ENCODE data around the gene RINL. TPM values are rescaled to one million over a fixed set of nuclear protein-coding genes. Genes with fewer than 3 reads are reported as not detected.
A peak's percentile ranks its signal among the peaks of the same experiment; 100 is the strongest.

RINL gene
- polyA plus RNA-seq, 1 donor from 2014 or later = 0.77 TPM

DNA sequence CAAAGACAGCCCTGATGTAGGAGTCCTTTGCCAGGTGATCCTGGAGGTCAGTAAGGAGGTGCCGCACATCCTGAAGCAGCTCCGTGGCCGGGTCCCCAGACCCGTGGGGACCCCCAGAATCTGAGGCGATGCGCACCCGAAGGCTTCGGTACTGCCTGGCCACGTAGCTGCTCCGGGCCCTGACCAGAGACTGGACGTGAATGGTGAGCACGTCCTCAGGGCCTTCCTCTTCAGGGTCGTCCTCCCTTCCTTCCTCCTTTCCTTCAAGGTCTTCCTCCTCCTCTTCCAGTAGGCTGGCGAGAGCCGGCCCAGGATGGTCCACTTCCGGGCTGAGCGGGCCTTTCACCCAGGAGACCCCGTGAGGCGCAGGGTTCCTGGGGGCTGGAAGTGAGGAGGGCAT lies 7.5 kb downstream of the RINL start:
- no peak overlapping the region for H3K27ac ChIP-seq (ENCODE audit: low read length)
- H3F3A ChIP-seq (ENCODE audit: insufficient read depth, low read length, poor library complexity, severe bottlenecking) = no peaks in the 10 kb centered on the region
- H3K36me3 ChIP-seq (ENCODE audit: insufficient read depth, low read length) = no peaks in the 10 kb centered on the region
- no peaks in the 10 kb centered on the region for H4K20me1 ChIP-seq (ENCODE audit: insufficient read depth)
- no peaks in the 10 kb centered on the region for H3K9me2 ChIP-seq (ENCODE audit: insufficient read depth, low read length)
- no peaks in the 10 kb centered on the region for H3K9me3 ChIP-seq (ENCODE audit: low read length)
- H2AFZ ChIP-seq (ENCODE audit: low read depth, low read length) = no peak overlapping the region
- H3K79me2 ChIP-seq (replicated peaks; ENCODE audit: insufficient read depth, low read length) = no peaks in the 10 kb centered on the region
- peaks cover 3% of the 10 kb centered on the region for H3K27me3 ChIP-seq (ENCODE audit: insufficient read depth, low read depth, low read length)
- H3K9ac ChIP-seq (ENCODE audit: low read length) = no peak overlapping the region
- TF ChIP-seq REST (IDR thresholded peaks at IDR 0.05; ENCODE audit: borderline replicate concordance) (no peak), POLR2AphosphoS5 (IDR thresholded peaks at IDR 0.05) (no peak), RAD21 (conservative IDR thresholded peaks at IDR 0.05) (no peak), SMC3 (conservative IDR thresholded peaks at IDR 0.05; ENCODE audit: poor library complexity) (no peak), CTCF (IDR thresholded peaks at IDR 0.05; ENCODE audit: poor library complexity, severe bottlenecking) (no peak), MXI1 (conservative IDR thresholded peaks at IDR 0.05; ENCODE audit: poor library complexity, severe bottlenecking) (no peak), TAF1 (IDR thresholded peaks at IDR 0.05; ENCODE audit: low read depth) (no peak), EZH2 (IDR thresholded peaks at IDR 0.05; ENCODE audit: borderline replicate concordance, insufficient read depth, low read length, poor library complexity, severe bottlenecking) (no peak), EP300 (conservative IDR thresholded peaks at IDR 0.05; ENCODE audit: poor library complexity, severe bottlenecking) (no peak)
- no peak overlapping the region for H3K4me3 ChIP-seq (ENCODE audit: low read length)
- H3K4me2 ChIP-seq (ENCODE audit: low read length) = no peak overlapping the region

GRCh38 chr19:38869836-38870607 lies 8.1 kb downstream of the RINL start:
- Histone ChIP-seq H3K79me2 (replicated peaks; ENCODE audit: insufficient read depth, low read length) (no peaks in the 10 kb centered on the region), H3K36me3 (ENCODE audit: insufficient read depth, low read length) (no peaks in the 10 kb centered on the region), H3K27me3 (ENCODE audit: insufficient read depth, low read depth, low read length) (peaks cover 3% of the 10 kb centered on the region), H3K4me3 (ENCODE audit: low read length) (peak overlapping the region; percentile 37), H2AFZ (ENCODE audit: low read depth, low read length) (no peak overlapping the region), H3K27ac (ENCODE audit: low read length) (no peak overlapping the region), H3K9ac (ENCODE audit: low read length) (no peak overlapping the region), H3K9me3 (ENCODE audit: low read length) (no peaks in the 10 kb centered on the region), H3K9me2 (ENCODE audit: insufficient read depth, low read length) (no peaks in the 10 kb centered on the region), H4K20me1 (ENCODE audit: insufficient read depth) (no peaks in the 10 kb centered on the region), H3F3A (ENCODE audit: insufficient read depth, low read length, poor library complexity, severe bottlenecking) (no peaks in the 10 kb centered on the region), H3K4me2 (ENCODE audit: low read length) (no peak overlapping the region)
- TF ChIP-seq SMC3 (conservative IDR thresholded peaks at IDR 0.05; ENCODE audit: poor library complexity) (peak; percentile 25), TAF1 (IDR thresholded peaks at IDR 0.05; ENCODE audit: low read depth) (no peak), RAD21 (conservative IDR thresholded peaks at IDR 0.05) (peak; percentile 15), CTCF (IDR thresholded peaks at IDR 0.05; ENCODE audit: poor library complexity, severe bottlenecking) (peak; percentile 56)

Measured in neural cell (in vitro differentiated cells).